Measurements from ENCODE around the gene ANKRD1. TPM values are rescaled to one million over a fixed set of nuclear protein-coding genes. Genes with fewer than 3 reads are reported as not detected.

ANKRD1 gene
- total RNA-seq, 2 experiments from 2014 or later, result not detected

Other genes starting within 250 kb of the ANKRD1 start
- under 1 TPM in 1 of 2 experiments, not detected in 1; 0.08 TPM for gene HTR7, start 63.0 kb downstream of the ANKRD1 start, total RNA-seq
- 10 to 100 TPM; 45.5 to 53.9 TPM for gene RPP30, start 49.1 kb downstream of the ANKRD1 start, total RNA-seq

All from activated CD4-positive, alpha-beta memory T cell treated with anti-CD3 and anti-CD28 coated beads, Interleukin-2, amount 10 ng/mL, durations not matched to agents 7 days and 5 days (primary cell).